Mammary epithelial cell (primary cell): ENCODE measurements around the gene ATG7.

Experiments
- CTCF ChIP-seq, 2 donors: IDR thresholded peaks in 1 of 2; conservative IDR thresholded peaks in 1 of 2; 2 replicates each; pipeline ENCODE4 v1.5.1; 2011 to 2012; ENCODE audit warnings: inconsistent platforms in 2 of 2, low read length in 2 of 2, mild to moderate bottlenecking in 2 of 2, control low read depth in 1 of 2, low read depth in 1 of 2; ENCODE audit not compliant: insufficient read depth in 1 of 2; ENCODE audit errors: extremely low read depth in 1 of 2
- EZH2 ChIP-seq: IDR thresholded peaks from 2 replicates; pipeline ENCODE4 v1.6.1; 2012; ENCODE audit warnings: low read length, inconsistent platforms, borderline replicate concordance

DNA sequence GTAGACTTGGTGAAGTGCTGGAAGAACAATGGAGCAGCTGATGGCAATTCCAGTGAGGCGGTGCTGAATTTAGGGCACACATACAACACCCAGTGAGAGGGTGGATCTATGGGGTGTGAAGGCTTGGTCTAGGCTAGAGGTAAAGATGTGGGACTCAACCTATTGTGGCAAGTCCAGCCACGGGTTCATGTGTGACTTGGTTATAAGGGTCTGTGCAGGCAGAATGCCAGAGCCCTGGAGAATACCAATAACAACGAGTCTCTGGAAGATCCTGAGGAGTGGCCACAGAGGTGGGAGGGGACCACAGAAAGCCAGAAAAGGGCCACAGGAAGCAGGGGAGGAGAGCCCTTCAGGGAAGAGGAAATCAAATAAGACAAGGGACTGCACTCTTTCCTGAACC, 316.6 kb downstream of the ATG7 start:
- TF ChIP-seq CTCF (conservative IDR thresholded peaks at IDR 0.05 in 1 of 2, IDR thresholded peaks at IDR 0.05 in 1 of 2; ENCODE audit: extremely low read depth in 1 of 2, insufficient read depth in 1 of 2, low read depth in 1 of 2, low read length in 2 of 2): no peak
- no peak for TF ChIP-seq EZH2
